ENCODE results near the gene ZBP1. TPM values are rescaled to one million over a fixed set of nuclear protein-coding genes. Genes with fewer than 3 reads are reported as not detected.

ZBP1 gene
- total RNA-seq, 4 donors from 2014 or later: 0.80 TPM; not detected in 3

- Histone ChIP-seq H3K4me1 (peaks cover 16% of the 10 kb centered on the region), H3K4me3 (no peak overlapping the region), H3K36me3 (peaks cover 7% of the 10 kb centered on the region), H3K27me3 (no peaks in the 10 kb centered on the region), H3K27ac (no peak overlapping the region), H3K9me3 (no peaks in the 10 kb centered on the region)
- TF ChIP-seq EP300 (IDR thresholded peaks at IDR 0.05) (no peak), POLR2A (IDR thresholded peaks at IDR 0.05) (no peak), CTCF (IDR thresholded peaks at IDR 0.05) (no peak), POLR2AphosphoS5 (IDR thresholded peaks at IDR 0.05) (no peak)
- peak; percentile 52 to 59 for DNase-seq (ENCODE audit: low spot score in 2 of 2)
- 92% methylated on average over 9 of the region's 27 CpGs for WGBS
Measured at GRCh38 chr20:57663681-57664451, 43.6 kb upstream of the ZBP1 start.

- Histone ChIP-seq H3K27me3 (no peaks in the 10 kb centered on the region), H3K9me3 (no peaks in the 10 kb centered on the region), H3K36me3 (peaks cover 11% of the 10 kb centered on the region), H3K4me3 (no peak overlapping the region), H3K27ac (no peak overlapping the region), H3K4me1 (peaks cover 22% of the 10 kb centered on the region)
- peak; percentile 48 to 72 for DNase-seq (ENCODE audit: low spot score in 2 of 2)
- WGBS: 90% methylated on average over 8 of the region's 9 CpGs
- no peak for TF ChIP-seq CTCF (IDR thresholded peaks at IDR 0.05)
- no peak for TF ChIP-seq POLR2AphosphoS5 (IDR thresholded peaks at IDR 0.05)
- no peak for TF ChIP-seq EP300 (IDR thresholded peaks at IDR 0.05)
Measured at GRCh38 chr20:57663241-57663640, 43.0 kb upstream of the ZBP1 start.

- 75% methylated on average over 12 of the region's 21 CpGs for WGBS
- Histone ChIP-seq H3K27ac (no peak overlapping the region), H3K4me1 (peaks cover 28% of the 10 kb centered on the region), H3K9me3 (no peaks in the 10 kb centered on the region), H3K4me3 (no peak overlapping the region), H3K27me3 (no peaks in the 10 kb centered on the region), H3K36me3 (peaks cover 15% of the 10 kb centered on the region)
- TF ChIP-seq EP300 (IDR thresholded peaks at IDR 0.05) (no peak), POLR2A (IDR thresholded peaks at IDR 0.05) (no peak), POLR2AphosphoS5 (IDR thresholded peaks at IDR 0.05) (no peak), CTCF (IDR thresholded peaks at IDR 0.05) (no peak)
- DNase-seq (ENCODE audit: low spot score in 2 of 2): peak; percentile 49 to 64
Measured at GRCh38 chr20:57662456-57663240, 42.4 kb upstream of the ZBP1 start.

GRCh38 chr20:57661746-57662455 lies 41.7 kb upstream of the ZBP1 start:
- Histone ChIP-seq H3K4me1 (peaks cover 28% of the 10 kb centered on the region), H3K36me3 (peaks cover 21% of the 10 kb centered on the region), H3K27ac (no peak overlapping the region), H3K9me3 (no peaks in the 10 kb centered on the region), H3K27me3 (no peaks in the 10 kb centered on the region), H3K4me3 (no peak overlapping the region)
- 87% methylated on average over 13 of the region's 26 CpGs for WGBS
- TF ChIP-seq CTCF (IDR thresholded peaks at IDR 0.05) (no peak), EP300 (IDR thresholded peaks at IDR 0.05) (no peak), POLR2A (IDR thresholded peaks at IDR 0.05) (no peak), POLR2AphosphoS5 (IDR thresholded peaks at IDR 0.05) (no peak)
- DNase-seq (ENCODE audit: low spot score in 2 of 2): peak in 1 of 2 donors; percentile 72
